LoVo (cell line): ENCODE data around the gene AUNIP.

ENCODE experiments used
- DNase-seq: peaks from one replicate; pipeline ENCODE4 v3.0.0-alpha.2; 2016; ENCODE audit warnings: low spot score

Gene AUNIP

DNA sequence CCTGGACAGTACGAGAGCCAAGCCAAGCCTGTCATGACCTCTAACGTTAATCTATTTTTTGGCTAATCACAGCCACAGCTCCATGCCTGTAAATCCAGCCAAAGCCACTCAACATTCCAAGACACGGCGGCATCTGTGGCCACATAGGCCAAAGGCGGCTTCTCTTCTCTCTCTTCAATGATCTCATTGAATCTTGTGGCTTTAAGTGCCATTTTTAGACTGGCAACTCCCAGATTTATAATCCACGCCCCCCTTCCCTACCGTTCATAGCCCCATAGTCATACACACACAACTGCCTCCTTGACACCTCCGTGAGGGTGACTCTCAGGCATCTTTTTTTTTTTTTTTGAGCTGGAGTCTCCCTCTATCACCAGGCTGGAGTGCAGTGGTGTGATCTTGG, 64.9 kb downstream of the AUNIP start:
- peak; percentile 17 for DNase-seq

DNA sequence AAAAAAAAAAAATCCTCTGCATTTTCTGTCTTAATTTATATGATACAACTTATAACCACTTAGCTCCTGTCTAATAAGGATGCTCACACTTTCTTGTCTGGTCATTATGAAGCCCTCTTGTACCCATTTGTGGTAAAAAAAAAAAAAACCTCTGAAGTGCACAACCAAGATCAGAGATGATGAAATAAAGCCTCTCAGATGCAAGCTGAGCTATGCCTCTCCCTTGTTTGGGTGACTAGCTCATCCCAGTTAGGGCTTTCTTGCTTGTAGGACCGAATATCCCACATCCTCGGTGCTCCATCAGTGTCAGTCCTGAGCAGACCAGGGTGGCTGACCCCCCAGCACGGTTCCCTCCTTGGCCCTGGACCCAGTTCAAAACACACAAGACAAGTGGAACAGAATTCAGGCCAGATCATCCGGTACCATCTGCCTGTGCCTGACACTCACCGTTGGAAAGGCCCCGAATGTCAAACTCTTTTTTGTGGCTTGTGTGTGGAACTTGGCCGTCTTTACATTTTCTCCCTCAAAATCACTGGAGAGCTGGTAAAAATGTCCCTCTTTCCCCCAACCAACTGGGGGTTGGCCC, 65.6 kb downstream of the AUNIP start:
- DNase-seq: no peak

DNA sequence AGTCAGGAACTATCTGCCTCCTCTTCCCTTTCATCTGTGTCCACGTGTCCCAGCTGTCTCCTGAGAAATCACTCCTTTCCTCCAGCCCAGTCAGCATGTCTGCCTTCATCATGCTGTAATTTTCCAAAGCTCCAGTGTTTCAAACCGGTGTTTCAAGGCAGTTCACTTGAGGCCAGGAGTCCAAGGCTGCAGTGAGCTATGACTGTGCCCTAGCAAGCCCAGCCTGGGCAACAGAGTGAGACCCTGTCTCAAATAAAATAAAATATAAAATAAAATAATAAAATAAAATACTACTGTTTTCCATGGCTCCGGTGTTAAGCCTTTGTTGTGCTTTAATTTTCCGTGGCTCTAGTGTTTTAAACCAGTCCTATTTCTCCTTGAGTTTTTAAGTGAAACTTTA, 67.1 kb downstream of the AUNIP start:
- no peak for DNase-seq

DNA sequence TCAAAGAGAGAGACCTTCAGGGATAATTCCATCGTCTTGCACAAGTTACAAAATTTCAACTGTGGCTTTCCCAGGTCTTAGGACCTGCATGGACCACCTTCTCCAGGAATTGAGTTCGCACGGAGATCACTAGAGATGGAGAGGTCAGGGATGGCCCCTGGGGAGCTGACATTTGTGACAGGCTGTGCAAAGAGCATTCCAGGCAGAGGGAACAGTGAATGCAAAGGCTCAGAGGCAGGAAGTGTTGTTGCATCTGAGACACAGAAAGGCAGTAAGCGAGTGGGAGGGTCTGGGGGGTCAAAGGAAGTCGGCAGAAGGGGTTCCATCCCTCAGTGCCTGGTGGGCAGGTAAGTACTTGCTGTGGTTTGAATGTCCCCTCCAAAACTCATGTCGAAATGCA, 68.8 kb downstream of the AUNIP start:
- no peak for DNase-seq

DNA sequence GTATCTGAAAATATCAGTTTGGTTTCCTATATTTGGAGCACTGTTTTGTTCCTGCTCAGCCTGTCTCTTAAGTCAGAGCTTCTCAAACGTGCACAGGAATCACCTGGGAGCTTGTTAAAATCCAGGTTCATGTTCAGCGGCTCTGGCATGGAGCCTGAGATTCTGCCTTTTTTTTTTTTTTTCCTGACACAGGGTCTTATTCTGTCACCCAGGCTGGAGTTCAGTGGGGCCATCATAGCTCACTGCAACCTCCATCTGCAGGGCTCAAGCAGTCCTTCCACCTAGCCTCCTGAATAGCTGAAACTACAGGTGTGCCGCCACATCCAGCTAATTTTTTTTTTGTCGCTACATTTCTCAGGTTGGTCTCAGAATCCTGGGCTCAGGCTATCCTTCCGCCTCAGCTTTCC, 71.5 kb downstream of the AUNIP start:
- no peak for DNase-seq

DNA sequence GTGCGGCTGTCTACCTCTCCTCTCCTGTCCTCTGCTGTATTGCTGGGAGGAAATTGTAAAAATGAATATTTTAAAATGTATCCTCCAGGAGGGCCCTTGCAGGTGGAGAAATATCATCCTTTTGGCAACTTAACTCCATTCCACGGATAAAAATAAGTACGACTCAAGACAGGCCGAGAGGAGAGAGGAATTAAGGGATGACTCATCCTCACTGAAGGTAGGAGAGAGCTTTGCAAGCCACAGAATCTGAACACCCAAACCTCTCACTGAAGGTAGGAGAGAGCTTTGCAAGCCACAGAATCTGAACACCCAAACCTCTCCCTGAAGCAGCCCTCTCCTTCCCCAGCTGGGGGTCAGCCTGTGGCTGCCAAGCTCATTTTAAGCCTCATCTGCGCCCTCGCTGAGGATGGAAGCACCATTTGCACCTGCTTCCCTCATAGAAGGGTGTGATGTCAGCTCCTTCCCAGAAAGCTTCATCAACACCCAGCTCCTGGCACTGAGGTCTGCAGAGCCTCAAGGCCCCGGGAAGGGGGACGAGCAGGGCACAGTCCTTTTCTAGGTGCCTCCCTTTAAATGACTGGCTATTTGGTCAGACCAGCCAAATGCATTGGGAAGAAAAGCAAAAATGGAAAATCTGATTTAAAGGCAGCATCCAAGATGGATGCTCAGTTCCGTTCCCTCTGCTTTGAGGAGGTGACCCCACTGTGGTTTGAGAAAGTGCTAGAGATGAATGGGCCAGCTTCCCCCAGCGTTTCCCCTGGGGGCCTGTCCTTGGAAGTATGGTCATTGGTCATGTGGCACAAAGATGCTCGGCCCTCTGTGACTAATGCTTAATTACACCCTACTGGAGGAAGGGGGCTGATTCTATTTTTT, 72.1 kb downstream of the AUNIP start:
- no peak for DNase-seq

DNA sequence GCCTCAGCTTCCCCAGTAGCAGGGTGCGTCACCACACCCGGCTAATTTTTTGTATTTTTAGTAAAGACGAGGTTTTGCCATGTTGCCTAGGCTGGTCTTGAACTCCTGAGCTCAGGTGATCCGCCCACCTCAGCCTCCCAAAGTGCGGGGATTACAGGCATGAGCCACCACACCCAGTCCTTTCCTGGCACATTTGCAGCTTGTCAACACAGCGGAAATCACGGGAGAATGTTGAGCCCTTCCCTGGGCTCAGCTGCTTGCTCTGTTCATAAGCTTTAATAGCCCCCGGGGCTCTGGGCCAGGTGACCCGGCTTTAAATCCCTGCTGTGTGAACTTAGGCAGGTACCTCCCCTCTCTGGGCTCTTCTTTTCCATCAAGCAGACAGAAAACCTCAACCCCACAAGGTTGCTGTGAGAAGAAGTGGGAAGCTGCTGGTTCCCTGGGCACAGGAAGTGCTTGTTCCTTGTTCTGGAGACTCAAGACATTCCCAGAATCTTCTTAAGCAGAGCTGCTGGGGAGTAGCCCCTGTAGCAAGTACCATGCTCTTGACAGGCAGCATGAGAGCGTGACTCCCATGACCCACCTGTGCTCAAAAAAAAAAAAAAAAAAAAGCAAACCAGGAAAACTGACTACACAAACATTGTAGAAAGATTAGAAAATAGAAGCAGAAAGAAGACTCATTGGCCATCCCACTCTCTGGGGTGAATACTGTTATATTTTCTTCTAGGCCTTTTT, 73.8 kb downstream of the AUNIP start:
- DNase-seq: no peak

DNA sequence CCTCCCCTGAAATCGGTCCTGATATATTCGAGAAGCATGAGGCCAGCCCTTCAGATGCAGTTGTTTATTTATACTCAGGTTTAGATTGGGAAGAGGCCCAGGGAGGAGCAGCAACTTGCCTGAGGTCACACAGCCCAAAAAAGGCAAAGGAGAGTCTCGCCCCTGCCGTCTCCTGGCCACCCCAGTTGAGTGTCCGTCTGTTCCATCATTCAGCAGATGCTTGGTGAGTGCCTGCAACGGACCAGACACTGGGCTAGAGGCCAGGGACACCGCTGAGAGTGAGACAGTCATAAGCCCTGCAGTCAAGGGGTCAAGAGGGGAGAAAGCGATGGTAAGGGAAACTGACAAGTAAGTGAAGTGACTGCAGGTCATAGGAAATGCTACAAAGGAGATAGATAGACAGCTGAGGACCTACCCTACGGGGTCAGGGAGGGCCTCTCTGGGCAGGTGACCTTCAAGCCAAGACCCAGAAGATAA, 74.6 kb downstream of the AUNIP start:
- DNase-seq: no peak
